ENCODE data around the gene KLHL24.
"Not testable (repeated sequence)": the region's sequence is repeated elsewhere in the genome, so short reads cannot be mapped to it uniquely, and the experiment has no call there.

Gene KLHL24

GRCh38 chr3:183698318-183698751 lies 62.9 kb downstream of the KLHL24 start:
- no peak for DNase-seq (ENCODE audit: low read depth)
- no peak for TF ChIP-seq CTCF (IDR thresholded peaks at IDR 0.05; ENCODE audit: low read depth, low read length, missing control alignments)
- H3K4me3 ChIP-seq (ENCODE audit: low read depth, low read length), result peak overlapping the region; percentile 97

GRCh38 chr3:183698756-183699155 lies 63.3 kb downstream of the KLHL24 start:
- no peak for DNase-seq (ENCODE audit: low read depth)
- peak overlapping the region; percentile 97 for H3K4me3 ChIP-seq (ENCODE audit: low read depth, low read length)
- TF ChIP-seq CTCF (IDR thresholded peaks at IDR 0.05; ENCODE audit: low read depth, low read length, missing control alignments), result no peak

GRCh38 chr3:183699238-183699947 lies 64.0 kb downstream of the KLHL24 start:
- no peak for DNase-seq (ENCODE audit: low read depth)
- H3K4me3 ChIP-seq (ENCODE audit: low read depth, low read length), result peak overlapping the region; percentile 97
- no peak for TF ChIP-seq CTCF (IDR thresholded peaks at IDR 0.05; ENCODE audit: low read depth, low read length, missing control alignments)

- DNase-seq (ENCODE audit: low read depth), result no peak
- TF ChIP-seq CTCF (IDR thresholded peaks at IDR 0.05; ENCODE audit: low read depth, low read length, missing control alignments), result no peak
- no peak overlapping the region for H3K4me3 ChIP-seq (ENCODE audit: low read depth, low read length)
Measured at GRCh38 chr3:183701744-183702143, 66.3 kb downstream of the KLHL24 start.

- H3K4me3 ChIP-seq (ENCODE audit: low read depth, low read length), result not testable (repeated sequence)
Measured at GRCh38 chr3:183703892-183704291, 68.5 kb downstream of the KLHL24 start.

GRCh38 chr3:183710231-183710630 lies 74.8 kb downstream of the KLHL24 start:
- no peak overlapping the region for H3K4me3 ChIP-seq (ENCODE audit: low read depth, low read length)
- no peak for TF ChIP-seq CTCF (IDR thresholded peaks at IDR 0.05; ENCODE audit: low read depth, low read length, missing control alignments)
- DNase-seq (ENCODE audit: low read depth), result no peak

More at GRCh38 chr3:183703892-183704291, 68.5 kb downstream of the KLHL24 start:
- not testable (repeated sequence) for DNase-seq (ENCODE audit: low read depth)

GRCh38 chr3:183711516-183711915 lies 76.1 kb downstream of the KLHL24 start:
- DNase-seq (ENCODE audit: low read depth), result no peak
- H3K4me3 ChIP-seq (ENCODE audit: low read depth, low read length), result no peak overlapping the region
- no peak for TF ChIP-seq CTCF (IDR thresholded peaks at IDR 0.05; ENCODE audit: low read depth, low read length, missing control alignments)

All from GM12864 (cell line).